Right renal pelvis (tissue), 4 donors: Measurements from ENCODE around the gene GAA. TPM values are rescaled to one million over a fixed set of nuclear protein-coding genes. Genes with fewer than 3 reads are reported as not detected.

Experiments
- DNase-seq, 4 donors: peaks; one replicate each; pipeline ENCODE4 v3.0.0-alpha.2; 2013; ENCODE audit warnings: low read depth in 4 of 4, low spot score in 3 of 4, missing footprints in 1 of 4
- polyA plus RNA-seq, 4 donors: library from polyadenylated mRNA; unstranded; fragments of 120-200 nt; gene quantifications; one replicate each; pipeline ENCODE4 v1.2.1, GENCODE V29; 2013; ENCODE audit not compliant: insufficient read length in 4 of 4

The GAA gene
- 10 to 100 TPM; 37.8 to 71.2 (median 50.5) TPM for polyA plus RNA-seq

DNA sequence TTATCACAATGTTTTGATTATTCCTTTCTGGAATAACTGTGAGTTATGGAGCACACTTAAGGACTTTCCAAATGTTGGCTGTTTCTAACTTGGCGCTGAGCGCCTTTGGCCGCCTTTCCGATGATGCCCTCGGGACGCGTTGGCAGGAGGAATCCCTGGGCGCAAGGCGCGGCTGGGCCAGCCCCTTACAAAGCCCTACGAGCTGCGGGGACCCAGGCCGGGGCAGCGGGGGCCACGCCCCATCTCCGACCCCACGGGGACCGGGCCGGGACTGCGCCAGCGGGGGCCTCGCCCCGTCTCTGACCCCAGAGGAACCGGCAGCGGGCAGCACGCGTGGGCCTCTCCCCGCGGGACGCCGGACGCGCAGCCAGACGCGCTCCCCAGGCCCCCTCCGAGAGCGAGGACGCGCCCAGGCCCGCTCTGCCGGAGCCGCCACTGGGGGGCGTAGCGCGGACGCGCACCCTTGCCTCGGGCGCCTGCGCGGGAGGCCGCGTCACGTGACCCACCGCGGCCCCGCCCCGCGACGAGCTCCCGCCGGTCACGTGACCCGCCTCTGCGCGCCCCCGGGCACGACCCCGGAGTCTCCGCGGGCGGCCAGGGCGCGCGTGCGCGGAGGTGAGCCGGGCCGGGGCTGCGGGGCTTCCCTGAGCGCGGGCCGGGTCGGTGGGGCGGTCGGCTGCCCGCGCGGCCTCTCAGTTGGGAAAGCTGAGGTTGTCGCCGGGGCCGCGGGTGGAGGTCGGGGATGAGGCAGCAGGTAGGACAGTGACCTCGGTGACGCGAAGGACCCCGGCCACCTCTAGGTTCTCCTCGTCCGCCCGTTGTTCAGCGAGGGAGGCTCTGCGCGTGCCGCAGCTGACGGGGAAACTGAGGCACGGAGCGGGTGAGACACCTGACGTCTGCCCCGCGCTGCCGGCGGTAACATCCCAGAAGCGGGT, at the start of gene GAA:
Gene GAA, plus strand, starts transcription at position 571 of the 935 bp plus-strand sequence. CDS start 3,006 bp downstream, outside the sequence.
- peak; percentile 77 to 86 (median 82) for DNase-seq

DNA sequence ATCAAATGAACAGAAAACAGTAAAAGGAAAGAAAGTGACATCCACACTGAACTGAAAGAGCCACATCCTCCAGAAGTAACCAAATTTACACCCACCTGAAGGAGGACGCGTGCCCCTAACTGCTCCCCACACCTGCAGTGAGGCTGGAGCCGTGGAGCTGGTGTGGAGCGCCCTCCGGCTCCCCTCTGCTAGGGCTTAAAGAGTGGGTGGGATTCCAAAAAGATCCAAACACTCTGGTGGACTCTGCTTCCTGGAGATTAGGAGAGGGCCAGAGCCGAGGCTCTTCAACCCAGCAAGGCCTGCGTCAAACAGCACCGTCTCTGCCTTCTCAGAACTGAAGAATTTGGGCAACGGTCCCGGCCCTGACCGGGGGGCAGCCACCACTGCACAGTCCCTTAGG, 49.7 kb upstream of the GAA start:
- DNase-seq = no peak

DNA sequence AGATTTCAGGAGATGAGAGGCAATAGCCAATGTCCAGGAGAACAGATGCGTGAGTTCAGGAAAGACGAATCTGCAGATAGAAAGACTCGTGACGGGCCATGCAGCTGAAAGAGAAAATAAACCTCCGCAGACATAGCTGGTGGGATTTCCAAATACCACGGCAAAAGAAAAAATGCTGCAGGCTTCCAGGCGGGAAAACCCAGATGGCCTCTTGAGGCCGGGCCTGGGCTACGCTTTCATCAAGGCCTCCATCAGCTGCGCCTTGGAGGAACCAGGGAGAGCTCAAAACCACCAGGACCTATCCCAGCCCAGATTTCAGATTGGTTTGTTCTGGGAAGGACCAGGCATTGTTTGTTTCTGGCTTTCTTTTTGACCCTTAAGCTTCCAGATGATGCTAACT, 48.3 kb upstream of the GAA start:
- DNase-seq = no peak

DNA sequence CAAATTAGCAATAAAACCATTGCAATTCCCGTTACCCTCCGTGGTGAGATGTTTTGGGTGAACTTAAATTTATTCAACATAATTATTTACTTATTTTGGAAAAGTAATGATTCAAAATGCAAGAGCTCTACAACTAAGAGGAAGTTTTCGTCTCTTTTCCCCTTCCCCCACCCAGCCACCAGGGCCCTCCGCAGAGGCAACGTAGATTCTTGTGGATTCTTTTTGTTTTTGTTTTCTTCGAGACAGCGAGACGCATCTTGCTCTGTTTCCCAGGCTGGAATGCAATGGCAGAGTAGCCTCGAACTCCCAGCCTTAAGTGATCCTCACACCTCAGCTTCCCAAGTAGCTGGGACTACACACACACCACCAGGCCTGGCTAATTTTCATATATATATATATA, 45.8 kb upstream of the GAA start:
- no peak for DNase-seq

DNA sequence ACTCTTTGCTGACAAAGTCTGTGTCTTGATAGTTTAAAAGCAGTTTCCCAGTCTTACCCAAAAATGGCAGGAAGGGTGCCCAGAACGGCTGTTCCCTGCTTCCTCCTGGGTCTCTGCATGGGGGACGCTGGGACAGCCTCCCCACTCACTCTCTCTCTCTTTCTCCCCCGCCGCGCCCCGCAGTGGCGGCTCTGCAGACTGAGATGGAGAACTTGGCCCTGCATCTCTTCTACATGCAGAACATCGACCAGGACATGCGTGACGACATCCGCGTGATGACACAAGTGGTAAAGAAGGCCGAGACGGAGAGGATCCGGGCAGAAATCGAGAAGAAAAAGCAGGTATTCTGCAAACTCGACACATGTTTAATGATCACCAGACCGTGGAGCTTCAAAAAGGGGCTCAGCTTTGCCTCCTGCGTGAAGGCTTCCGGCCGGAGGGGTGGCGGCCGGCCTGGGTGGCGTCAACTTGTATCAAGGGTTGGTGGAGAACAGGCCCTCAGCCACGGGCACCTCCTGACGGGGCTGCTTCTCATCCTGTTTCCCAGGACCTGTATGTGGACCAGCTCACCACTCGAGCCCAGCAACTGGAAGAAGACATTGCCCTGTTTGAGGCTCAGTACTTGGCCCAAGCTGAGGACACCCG, 42.9 kb upstream of the GAA start:
- DNase-seq = no peak

DNA sequence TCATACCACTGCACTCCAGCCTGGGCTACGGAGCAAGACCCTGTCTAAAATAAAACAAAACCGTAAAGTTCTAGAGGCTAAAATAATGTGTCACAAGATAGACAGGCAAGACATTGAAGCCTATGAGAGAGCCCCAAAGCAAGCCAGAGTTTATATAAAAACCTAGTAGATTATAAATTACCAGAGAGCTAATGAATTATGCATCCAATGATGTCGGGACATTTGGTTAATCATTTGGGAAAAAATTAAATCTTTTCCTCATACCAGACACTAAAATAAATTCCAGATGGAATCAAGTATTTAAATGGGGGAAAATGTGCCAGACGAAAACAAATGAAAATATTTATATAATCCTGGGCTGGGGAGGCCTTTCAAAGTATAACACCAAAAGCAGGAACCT, 40.7 kb upstream of the GAA start:
- DNase-seq = no peak

DNA sequence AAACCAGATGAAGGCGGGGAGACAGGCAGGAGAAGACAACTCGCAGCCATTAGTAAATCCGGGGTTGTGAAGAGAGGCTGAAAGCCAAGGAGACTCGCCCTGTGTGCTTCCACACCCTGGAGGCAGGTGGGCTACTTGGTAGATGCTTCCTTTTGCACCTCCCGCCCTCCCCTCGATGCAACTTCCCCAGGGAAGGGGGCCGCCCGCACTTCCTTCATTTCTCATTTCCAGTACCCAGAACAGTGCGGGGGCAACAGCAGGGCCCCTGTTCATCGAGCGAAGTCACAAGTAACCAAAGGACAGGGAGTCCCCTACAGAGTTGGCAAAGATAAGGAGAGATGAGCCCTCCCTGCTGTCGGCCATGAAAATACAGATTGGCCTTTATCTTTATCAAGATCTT, 40.0 kb upstream of the GAA start:
- DNase-seq = no peak

DNA sequence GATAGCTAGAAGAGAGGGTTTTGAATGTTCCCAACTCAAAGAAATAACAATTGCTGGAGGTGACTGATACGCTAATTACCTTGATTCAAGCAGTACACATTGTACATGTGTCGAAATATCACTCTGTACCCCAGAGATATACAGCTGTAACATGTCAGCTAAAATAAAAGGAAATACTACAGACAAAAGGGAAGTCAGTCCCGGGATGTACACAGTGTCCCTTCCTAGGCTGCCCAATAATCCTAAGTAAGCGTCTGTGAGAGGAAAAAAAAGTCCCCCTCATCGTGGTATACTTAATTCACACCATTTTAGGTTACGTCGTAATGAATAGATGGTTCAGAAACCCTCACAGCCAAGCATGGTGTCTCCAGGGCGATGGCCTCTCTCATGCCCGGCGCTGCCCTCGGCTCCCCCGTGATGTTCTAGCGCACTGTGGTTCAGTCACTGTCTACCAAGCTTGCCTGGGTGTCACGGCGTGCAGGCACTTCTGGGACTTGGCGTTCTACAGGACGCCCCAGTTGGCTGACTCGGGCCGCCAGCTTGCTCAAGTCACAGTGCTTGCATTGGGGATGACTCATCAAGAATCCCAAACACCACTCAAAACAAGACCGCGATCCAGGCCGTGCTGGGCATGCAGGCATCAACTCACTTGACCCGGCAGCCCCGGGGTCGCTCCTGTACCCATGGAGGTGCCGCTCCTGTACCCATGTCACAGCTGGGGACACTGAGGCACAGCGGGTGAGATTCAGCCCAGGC, 37.4 kb upstream of the GAA start:
- no peak for DNase-seq

DNA sequence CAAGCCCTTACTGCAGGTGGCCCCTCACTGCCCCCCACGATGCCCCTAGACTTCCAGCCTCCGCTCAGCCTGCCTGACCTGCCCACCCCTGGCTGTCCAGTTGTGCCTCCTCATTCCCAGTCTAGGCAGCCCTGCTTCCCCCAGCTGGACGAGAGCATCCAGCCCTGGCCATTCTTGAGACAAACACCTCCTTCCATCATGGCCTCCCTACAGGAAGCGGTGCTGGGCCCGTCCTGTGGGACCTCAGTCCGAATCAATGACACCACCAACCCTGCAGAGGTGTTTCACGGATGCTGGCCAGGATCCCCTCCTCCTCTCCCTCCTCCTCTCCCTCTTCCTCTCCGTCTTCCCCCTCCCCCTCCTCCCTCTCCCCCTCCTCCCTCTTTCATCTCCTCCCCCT, 36.7 kb upstream of the GAA start:
- DNase-seq = no peak

DNA sequence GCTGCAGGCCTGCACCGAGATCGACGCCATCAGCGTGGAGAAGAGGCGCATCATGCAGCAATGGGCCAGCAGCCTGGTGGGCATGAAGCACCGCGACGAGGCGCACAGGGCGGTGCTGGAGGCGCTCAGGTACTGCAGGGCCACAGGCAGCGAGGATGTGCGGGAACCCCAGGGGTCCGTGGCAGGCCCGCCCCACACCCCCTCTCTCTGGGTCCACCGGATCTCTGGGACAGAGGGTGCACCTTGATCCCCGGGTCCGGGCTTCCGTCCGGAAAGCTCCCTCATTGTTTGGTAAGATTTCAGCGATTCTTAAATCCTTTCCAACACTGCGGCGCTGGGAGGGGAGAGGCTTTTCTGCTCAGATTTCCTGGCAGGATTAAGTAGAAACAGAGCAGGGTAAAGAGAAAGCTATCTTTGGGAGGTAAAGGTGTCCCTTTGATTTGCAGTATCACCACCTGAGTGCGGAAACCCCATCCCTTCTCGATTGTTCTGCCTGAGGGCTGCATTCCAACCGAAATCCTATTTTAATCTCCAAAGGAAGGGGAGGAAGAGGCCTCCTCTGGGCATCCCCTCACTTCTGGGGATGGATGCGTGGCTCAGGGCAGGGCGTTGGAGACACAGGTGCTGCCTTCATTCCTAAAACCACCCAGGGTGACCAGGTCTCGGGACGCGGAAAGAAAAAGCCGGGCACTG, 35.8 kb upstream of the GAA start:
- no peak for DNase-seq

DNA sequence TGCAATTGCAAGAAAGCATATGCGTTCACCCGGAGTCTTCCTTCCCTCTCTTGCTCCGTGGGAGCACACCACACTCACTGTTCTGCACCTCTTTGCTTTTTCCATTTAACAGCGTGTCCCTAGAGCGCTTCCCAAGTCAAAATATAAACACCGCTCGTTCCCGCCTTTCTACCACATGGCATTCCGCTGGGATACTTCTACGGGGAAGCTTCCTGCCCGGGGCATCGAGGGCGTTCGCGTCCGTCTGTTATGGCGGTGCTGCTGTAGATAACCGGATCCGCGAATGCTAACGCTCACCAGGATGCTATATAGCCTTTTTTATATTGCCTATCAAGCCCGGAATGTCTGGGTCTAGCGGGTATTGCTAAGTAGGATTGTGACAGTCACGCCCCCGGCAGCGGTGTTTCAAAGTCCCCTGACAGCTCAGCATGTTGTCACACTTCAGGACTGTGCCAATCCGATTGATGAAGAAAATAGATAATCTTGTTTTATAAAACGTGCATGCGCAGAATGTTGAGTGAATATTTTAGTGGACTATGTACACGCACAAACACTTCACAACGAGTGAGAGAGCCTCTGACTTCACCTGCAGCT, 33.9 kb upstream of the GAA start:
- no peak for DNase-seq

DNA sequence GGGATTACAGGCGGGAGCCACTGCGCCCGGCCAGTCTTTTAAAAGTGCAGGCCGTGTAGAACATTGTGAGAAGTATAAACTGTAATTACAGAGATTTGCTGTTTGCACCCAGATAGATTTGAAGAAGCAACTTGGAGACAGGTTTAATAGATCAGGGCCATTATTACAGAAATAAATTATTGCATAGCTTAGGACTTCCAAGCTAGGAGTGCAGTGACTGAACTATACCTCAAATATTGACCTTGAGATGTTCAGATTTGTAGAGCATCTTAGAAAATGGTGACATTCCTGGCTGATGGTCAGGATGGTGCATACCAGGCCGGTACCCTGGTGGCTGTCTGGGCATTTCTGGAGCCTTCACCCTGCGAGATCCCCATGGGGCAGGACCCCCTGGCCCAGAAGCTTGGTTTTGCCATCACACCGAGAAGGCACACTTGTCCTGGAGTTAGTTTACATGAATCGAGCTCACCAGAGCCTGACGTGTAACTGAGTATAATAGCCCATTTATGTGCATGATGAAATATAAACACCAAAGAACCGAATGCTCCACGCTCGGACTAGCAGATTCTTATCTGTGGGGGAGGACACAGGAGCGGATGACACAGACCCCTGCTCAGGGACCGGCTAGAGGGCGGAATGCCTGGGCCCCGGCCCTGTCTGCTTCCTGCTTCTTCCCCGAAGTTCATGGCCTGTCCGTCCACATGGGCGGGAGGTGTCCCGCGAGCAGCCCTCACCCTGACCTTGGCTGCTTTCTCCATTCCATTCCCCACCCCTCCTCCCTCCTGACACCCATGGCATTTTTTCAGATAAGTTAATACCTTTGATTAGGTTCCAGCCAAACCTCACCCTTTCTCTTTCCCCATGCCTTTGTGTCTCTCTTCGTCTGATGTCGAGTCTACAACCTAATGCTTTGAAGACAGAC, 32.8 kb upstream of the GAA start:
- DNase-seq = peak in 1 of 4 donors; percentile 49

DNA sequence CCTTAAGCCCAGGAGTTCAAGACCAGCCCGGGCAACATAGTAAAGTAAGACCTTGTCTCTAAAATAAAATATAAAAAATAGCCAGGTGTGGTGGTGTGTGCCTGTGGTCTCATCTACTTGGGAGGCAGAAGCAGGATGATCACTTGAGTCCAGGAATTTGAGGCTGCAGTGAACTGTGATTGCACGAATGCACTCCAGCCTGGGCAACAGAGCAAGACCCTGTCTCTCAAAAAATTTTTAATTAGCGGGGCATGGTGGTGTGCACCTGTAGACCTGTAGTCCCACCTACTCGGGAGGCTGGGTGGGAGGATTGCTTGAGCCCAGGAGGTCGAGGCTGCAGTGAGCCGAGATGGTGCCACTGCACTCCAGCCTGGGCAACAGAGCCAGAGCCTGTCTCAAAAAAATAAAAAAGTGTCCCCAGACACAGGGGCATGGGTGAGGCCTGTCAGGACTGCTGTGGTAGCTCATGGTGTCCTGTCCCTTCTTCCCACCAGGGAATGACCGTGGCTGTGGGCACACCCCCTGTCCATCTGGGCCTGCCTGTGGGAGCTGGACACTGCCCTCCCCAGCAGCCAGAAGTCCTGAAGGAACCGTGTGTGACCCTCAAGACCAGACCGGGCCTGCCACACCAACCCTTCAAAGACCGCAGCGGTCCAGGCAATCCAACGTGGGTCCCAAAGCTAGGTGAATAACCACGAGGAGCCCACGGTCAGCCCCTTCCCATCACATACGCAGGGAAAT, 30.8 kb upstream of the GAA start:
- DNase-seq = no peak

DNA sequence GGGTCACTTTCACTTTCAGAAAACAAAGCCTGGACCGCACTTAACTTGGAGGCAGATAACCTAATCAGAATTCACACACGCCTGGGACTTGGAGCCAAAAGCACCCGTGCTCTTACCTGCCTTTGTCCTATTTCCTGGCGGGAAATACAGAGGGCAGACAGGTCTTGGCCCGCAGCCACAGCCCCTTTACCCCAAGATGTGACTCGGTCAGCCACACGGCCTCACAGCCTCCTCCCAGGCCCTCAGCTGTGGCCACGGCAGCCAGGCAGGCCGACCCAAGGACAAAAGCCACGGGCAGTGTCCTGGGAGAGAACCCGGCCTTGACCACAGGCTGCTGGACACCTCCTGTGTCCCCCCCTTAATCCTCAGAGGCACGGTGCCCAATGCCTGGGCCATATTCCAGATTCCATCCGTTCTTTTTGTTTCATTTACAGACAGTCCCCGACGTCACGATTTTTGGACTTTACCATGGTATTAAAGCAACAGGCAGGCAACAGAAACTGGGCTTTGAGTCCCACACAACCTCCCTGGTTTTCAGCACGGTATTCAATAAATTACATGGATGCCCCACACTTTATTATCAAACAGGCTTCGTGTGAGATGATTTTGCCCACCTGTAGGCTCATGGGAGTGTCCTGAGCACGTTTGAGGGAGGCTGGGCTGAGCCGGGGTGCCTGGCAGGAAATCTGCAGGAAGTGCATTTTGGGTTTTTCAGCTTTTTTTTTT, 30.1 kb upstream of the GAA start:
- DNase-seq = no peak

DNA sequence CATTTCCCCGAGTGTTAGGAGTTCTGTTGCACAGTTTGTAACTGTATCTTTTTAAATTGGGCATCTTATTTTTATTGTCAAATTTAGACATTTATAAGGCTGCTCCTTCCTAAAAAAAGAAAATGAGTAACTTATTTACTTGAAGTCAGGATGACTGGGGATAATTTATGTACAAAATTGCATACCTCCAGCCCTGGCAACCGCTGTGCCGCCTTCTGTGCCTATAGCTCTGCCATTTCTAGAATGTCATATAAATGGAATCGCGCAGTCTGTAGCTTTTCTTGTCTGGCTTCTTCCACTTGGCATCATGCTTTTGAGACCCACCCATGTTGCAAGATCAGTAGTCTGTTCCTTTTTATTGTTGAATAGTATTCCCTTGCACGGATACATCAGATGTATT, 29.0 kb upstream of the GAA start:
- no peak for DNase-seq

DNA sequence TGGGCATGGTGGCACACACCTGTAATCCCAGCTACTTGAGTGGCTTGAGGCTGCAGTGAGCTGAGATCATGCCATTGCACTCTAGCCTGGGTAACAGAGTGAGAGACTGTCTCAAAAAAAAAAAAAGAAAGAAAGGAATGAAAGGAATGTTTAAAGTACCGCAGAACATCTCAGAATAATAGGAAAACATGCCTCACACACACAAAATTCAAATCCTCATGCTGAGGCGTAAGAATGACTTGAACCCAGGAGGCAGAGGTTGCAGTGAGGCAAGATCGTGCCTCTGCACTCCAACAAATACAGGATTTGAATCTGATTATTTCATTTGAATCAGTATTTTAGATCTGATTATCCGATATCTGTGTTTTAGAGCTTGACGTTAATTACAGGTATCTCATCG, 21.3 kb upstream of the GAA start:
- no peak for DNase-seq

DNA sequence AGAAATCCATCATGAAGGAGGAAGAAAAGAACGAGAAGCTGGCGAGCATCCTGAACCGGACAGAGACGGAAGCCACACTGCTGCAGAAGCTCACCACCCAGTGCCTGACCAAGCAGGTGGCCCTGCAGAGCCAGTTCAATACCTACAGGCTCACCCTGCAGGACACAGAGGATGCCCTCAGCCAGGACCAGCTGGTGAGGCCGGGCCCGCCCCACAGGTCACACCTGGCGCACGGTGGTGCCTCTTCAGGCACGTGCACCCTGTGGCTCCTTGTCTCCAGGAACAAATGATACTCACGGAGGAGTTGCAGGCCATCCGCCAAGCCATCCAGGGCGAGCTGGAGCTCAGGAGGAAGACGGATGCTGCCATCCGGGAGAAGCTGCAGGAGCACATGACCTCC, 19.8 kb upstream of the GAA start:
- DNase-seq = no peak
